Measurements from ENCODE around the gene COX7A2L. TPM values are rescaled to one million over a fixed set of nuclear protein-coding genes. Genes with fewer than 3 reads are reported as not detected.
"Not testable (repeated sequence)": the region's sequence is repeated elsewhere in the genome, so short reads cannot be mapped to it uniquely, and the experiment has no call there.

The COX7A2L gene
- total RNA-seq, 3 donors from 2014 or later (not counting 1 experiment from before 2014, with no cell fraction given): 45.8 to 59.1 (median 58.1) TPM

- Mint-ChIP-seq H3K27me3 (ENCODE audit: low read depth in 2 of 2) (peaks cover 4 to 7% of the 10 kb centered on the region in 2 donors), H3K27ac (no peak overlapping the region), H3K36me3 (no peaks in the 10 kb centered on the region), H3K4me3 (no peak overlapping the region), H3K4me1 (no peaks in the 10 kb centered on the region), H3K9me3 (no peaks in the 10 kb centered on the region)
- H3K4me3 ChIP-seq (ENCODE audit: low read length): no peak overlapping the region
- 81% methylated on average over 4 of the region's 4 CpGs for WGBS (ENCODE audit: insufficient coverage)
- DNase-seq (no peak), ATAC-seq (no peak)
- H3K27ac ChIP-seq (ENCODE audit: low read length): no peak overlapping the region
- no peaks in the 10 kb centered on the region for H3K9me3 ChIP-seq (ENCODE audit: control insufficient read depth, insufficient read depth, low read length)
- intact Hi-C loops (cut with micrococcal nuclease): no loop called here
- H3K4me1 ChIP-seq (ENCODE audit: control insufficient read depth, insufficient read depth, low read length): no peaks in the 10 kb centered on the region
- TF ChIP-seq CTCF (IDR thresholded peaks at IDR 0.05): no peak
- H3K27me3 ChIP-seq (ENCODE audit: control insufficient read depth, insufficient read depth, low read length): no peaks in the 10 kb centered on the region
- no peaks in the 10 kb centered on the region for H3K36me3 ChIP-seq (ENCODE audit: control insufficient read depth, insufficient read depth, low read length)
Measured at GRCh38 chr2:42404676-42405075, 43.7 kb upstream of the COX7A2L start.

- no peak overlapping the region for H3K4me3 Mint-ChIP-seq
- H3K27me3 Mint-ChIP-seq (ENCODE audit: low read depth in 2 of 2): peaks cover 7% of the 10 kb centered on the region in 2 donors
- H3K4me1 Mint-ChIP-seq: no peaks in the 10 kb centered on the region
- no peaks in the 10 kb centered on the region for H3K9me3 ChIP-seq (ENCODE audit: control insufficient read depth, insufficient read depth, low read length)
- intact Hi-C loops (cut with micrococcal nuclease): no loop called here
- TF ChIP-seq CTCF (IDR thresholded peaks at IDR 0.05): no peak
- H3K36me3 ChIP-seq (ENCODE audit: control insufficient read depth, insufficient read depth, low read length): no peaks in the 10 kb centered on the region
- no peak for ATAC-seq
- no peaks in the 10 kb centered on the region for H3K36me3 Mint-ChIP-seq
- no peak for DNase-seq
- no peaks in the 10 kb centered on the region for H3K27me3 ChIP-seq (ENCODE audit: control insufficient read depth, insufficient read depth, low read length)
- H3K27ac Mint-ChIP-seq: no peak overlapping the region
- no peak overlapping the region for H3K4me3 ChIP-seq (ENCODE audit: low read length)
- WGBS (ENCODE audit: insufficient coverage): 89% methylated on average over 4 of the region's 6 CpGs
- H3K4me1 ChIP-seq (ENCODE audit: control insufficient read depth, insufficient read depth, low read length): no peaks in the 10 kb centered on the region
- no peak overlapping the region for H3K27ac ChIP-seq (ENCODE audit: low read length)
- no peaks in the 10 kb centered on the region for H3K9me3 Mint-ChIP-seq
Measured at GRCh38 chr2:42401773-42402172, 40.8 kb upstream of the COX7A2L start.

GRCh38 chr2:42398052-42398451 is 37.0 kb upstream of the COX7A2L start:
- intact Hi-C loops (cut with micrococcal nuclease); H3K4me1 Mint-ChIP-seq; H3K4me1 ChIP-seq (ENCODE audit: control insufficient read depth, insufficient read depth, low read length); DNase-seq; H3K27ac Mint-ChIP-seq; H3K27ac ChIP-seq (ENCODE audit: low read length); ATAC-seq; H3K9me3 Mint-ChIP-seq; H3K9me3 ChIP-seq (ENCODE audit: control insufficient read depth, insufficient read depth, low read length); H3K36me3 ChIP-seq (ENCODE audit: control insufficient read depth, insufficient read depth, low read length); H3K4me3 Mint-ChIP-seq; H3K27me3 ChIP-seq (ENCODE audit: control insufficient read depth, insufficient read depth, low read length); H3K4me3 ChIP-seq (ENCODE audit: low read length); H3K36me3 Mint-ChIP-seq: not testable (repeated sequence)
- H3K27me3 Mint-ChIP-seq (ENCODE audit: low read depth in 2 of 2): peaks cover 7 to 19% of the 10 kb centered on the region in 2 donors
- 94% methylated on average over 6 of the region's 11 CpGs for WGBS (ENCODE audit: insufficient coverage)

- H3K27ac Mint-ChIP-seq; H3K4me3 Mint-ChIP-seq; H3K36me3 ChIP-seq (ENCODE audit: control insufficient read depth, insufficient read depth, low read length); H3K4me1 Mint-ChIP-seq; H3K36me3 Mint-ChIP-seq; H3K4me3 ChIP-seq (ENCODE audit: low read length); intact Hi-C loops (cut with micrococcal nuclease); ATAC-seq; H3K27ac ChIP-seq (ENCODE audit: low read length); H3K9me3 Mint-ChIP-seq; DNase-seq; H3K27me3 ChIP-seq (ENCODE audit: control insufficient read depth, insufficient read depth, low read length); H3K9me3 ChIP-seq (ENCODE audit: control insufficient read depth, insufficient read depth, low read length); H3K4me1 ChIP-seq (ENCODE audit: control insufficient read depth, insufficient read depth, low read length): not testable (repeated sequence)
- 93% methylated on average over 3 of the region's 3 CpGs for WGBS (ENCODE audit: insufficient coverage)
- H3K27me3 Mint-ChIP-seq (ENCODE audit: low read depth in 2 of 2): peaks cover 17% of the 10 kb centered on the region in 2 donors
Measured at GRCh38 chr2:42393320-42393719, 32.3 kb upstream of the COX7A2L start.

- H3K27me3 Mint-ChIP-seq (ENCODE audit: low read depth in 2 of 2): peaks cover 17% of the 10 kb centered on the region in 2 donors
- Histone ChIP-seq H3K27ac (ENCODE audit: low read length) (no peak overlapping the region), H3K9me3 (ENCODE audit: control insufficient read depth, insufficient read depth, low read length) (no peaks in the 10 kb centered on the region), H3K36me3 (ENCODE audit: control insufficient read depth, insufficient read depth, low read length) (no peaks in the 10 kb centered on the region), H3K4me3 (ENCODE audit: low read length) (no peak overlapping the region), H3K27me3 (ENCODE audit: control insufficient read depth, insufficient read depth, low read length) (no peaks in the 10 kb centered on the region), H3K4me1 (ENCODE audit: control insufficient read depth, insufficient read depth, low read length) (no peaks in the 10 kb centered on the region)
- H3K4me3 Mint-ChIP-seq: no peak overlapping the region
- H3K27ac Mint-ChIP-seq: no peak overlapping the region
- intact Hi-C loops (cut with micrococcal nuclease): no loop called here
- H3K4me1 Mint-ChIP-seq: no peaks in the 10 kb centered on the region
- DNase-seq: no peak
- no peak for TF ChIP-seq CTCF (IDR thresholded peaks at IDR 0.05)
- WGBS (ENCODE audit: insufficient coverage): 100% methylated on average over 1 of the region's 1 CpG
- ATAC-seq: no peak
- no peaks in the 10 kb centered on the region for H3K36me3 Mint-ChIP-seq
- H3K9me3 Mint-ChIP-seq: no peaks in the 10 kb centered on the region
Measured at GRCh38 chr2:42392191-42392590, 31.2 kb upstream of the COX7A2L start.
